GM12801 (cell line): ENCODE measurements around the gene SSR4.

Source experiments
- CTCF ChIP-seq: IDR thresholded peaks from one replicate; pipeline ENCODE4 v1.5.1; 2011; ENCODE audit warnings: control low read depth; ENCODE audit not compliant: insufficient read length; ENCODE audit errors: extremely low read depth

Gene SSR4

GRCh38 chrX:153794018-153794896, at the start of gene SSR4, which contains the start of gene IDH3G:
Gene SSR4, plus strand, starts transcription at chrX:153794668. Its CDS starts 20 bp downstream, at chrX:153794688.
Gene IDH3G, minus strand, starts transcription at chrX:153794375. Its CDS starts 49 bp downstream, at chrX:153794326.
- TF ChIP-seq CTCF, result no peak

GRCh38 chrX:153746359-153746758, 48.1 kb upstream of the SSR4 start:
- TF ChIP-seq CTCF, result no peak

- TF ChIP-seq CTCF, result no peak
These were observed 44.2 kb upstream of the SSR4 start for GRCh38 chrX:153750127-153750774.

- TF ChIP-seq CTCF, result no peak
These were observed 39.3 kb upstream of the SSR4 start for GRCh38 chrX:153755136-153755535.

- no peak for TF ChIP-seq CTCF
These were observed 32.6 kb upstream of the SSR4 start for GRCh38 chrX:153761863-153762262.

GRCh38 chrX:153762626-153763173, 31.8 kb upstream of the SSR4 start:
- no peak for TF ChIP-seq CTCF

- TF ChIP-seq CTCF, result no peak
These were observed 31.1 kb upstream of the SSR4 start for GRCh38 chrX:153763298-153763932.
